Activated CD8-positive, alpha-beta memory T cell treated with anti-CD3 and anti-CD28 coated beads, Interleukin-2, amount 50 U/mL, for 24 hours (primary cell): ENCODE results near the gene TMEM43.

Experiments used
- DNase-seq: peaks from one replicate; pipeline ENCODE4 v3.0.0-alpha.2; 2020; ENCODE audit errors: extremely low read depth

TMEM43 gene

DNA sequence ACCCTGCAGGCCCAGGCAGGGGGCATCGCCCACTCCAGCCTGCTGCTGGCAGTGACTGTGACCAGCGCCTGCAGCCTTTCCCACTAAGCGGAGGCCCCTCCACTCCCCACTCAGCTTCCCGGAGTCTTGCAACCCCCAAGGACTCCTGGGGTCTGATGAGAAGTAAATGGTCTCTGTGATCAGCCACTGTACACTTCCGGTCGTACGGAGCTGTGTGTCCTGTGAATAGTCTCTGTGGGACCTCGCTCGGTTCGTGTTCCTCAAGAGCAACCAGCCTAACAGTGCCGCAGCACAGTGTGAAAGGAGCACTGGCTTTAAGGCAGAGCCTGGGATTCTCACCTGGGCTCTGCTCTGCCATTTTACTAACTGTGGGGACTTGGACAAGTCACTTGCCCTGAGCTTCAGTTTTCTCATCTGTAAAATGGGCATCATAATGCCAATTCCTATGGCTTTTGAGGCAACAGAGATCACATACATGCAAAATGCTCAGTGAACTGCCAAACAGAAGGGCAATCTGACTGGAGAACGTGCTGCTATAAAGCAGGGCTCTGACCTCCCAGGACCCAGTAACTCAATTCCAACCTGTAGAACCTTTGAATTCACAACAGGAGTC, 26.7 kb downstream of the TMEM43 start:
- no peak for DNase-seq

DNA sequence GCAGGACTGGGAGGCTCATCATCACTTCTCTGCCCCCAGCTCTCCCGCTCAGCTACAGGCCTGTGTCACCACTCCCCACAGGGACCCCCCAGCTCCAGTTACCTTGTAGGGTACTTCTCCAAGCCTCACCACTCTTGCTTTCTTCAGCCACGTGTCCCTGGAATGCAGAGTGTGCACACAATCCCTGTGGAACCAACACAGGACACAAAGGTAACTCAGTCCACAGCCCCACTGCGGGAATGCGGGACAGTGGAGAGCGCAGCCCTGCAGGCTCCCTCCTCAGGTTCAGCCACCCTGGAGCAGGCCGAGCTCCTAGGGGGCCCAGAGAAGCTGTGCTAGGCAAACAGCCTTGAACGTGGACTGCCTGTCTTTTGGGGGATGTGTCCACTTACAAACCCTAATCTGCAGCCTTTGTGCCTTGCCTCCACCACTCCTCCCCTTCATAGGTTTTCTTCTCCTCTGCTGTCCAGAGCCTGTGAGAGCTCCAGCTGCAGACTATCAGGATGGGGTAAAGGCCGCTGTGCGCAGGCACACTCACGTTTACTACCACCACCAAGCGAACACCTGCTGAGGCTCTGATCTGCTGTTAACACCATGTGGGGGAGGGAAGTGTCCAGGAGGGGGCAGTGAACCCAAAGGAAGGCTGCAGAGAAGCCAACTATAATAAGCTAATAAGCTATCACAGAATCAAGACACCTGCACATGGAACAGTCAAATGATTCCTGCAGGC, 27.5 kb downstream of the TMEM43 start:
- DNase-seq, result no peak

DNA sequence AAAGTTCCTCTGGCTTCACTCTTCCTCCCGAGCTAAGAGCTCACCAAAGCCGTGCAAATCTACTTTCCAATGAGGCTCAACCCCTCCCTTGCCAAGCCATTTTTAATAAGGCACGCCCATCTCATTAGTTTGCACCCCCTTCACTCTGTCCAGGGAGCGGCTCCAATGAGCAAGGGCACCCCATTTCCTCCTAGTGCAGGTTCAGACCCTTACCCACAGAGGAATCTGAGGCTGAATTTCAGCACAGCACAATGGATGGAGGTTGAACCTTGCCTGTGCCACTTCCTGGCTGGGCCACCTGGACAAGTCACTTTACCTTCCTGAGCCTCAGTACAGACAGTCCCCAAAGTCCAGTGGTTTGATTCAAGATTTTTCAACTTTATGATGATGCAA, 28.1 kb downstream of the TMEM43 start:
- no peak for DNase-seq

DNA sequence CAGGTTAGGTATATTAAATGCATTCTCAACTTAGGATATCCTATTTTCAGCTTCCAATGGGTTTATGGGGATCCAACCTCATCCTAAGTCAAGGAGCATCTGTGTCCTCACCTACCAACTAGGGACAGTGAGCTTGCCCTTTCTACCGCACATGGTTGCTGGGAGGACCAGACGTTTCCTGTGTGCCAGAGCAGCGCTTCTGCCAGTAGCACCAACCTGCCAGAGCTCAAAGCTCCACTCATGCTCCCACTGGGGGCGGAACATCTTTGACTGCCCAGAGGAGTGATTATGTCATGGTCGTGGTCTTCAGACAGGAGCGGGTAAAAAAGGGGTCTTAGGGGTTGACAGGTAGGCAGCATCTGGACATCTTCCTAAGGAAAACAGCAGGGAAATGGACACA, 28.8 kb downstream of the TMEM43 start:
- DNase-seq, result no peak

DNA sequence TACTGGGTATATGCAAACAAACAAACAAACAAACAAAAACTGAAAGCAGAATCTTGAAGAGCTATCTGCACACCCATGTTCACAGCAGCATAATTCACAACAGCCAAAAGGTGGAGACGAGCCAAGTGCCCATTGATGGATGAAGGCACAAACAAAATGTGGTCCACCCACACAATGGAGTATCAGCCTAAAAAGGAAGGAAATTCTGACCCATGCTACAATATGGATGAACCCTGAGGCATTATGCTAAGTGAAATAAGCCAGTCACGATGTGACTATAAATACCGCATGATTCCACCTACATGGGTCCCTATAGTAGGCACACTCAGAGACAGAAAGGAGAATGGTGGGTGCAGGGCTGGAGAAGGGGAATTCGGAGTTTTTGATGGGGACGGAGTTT, 29.4 kb downstream of the TMEM43 start:
- no peak for DNase-seq

DNA sequence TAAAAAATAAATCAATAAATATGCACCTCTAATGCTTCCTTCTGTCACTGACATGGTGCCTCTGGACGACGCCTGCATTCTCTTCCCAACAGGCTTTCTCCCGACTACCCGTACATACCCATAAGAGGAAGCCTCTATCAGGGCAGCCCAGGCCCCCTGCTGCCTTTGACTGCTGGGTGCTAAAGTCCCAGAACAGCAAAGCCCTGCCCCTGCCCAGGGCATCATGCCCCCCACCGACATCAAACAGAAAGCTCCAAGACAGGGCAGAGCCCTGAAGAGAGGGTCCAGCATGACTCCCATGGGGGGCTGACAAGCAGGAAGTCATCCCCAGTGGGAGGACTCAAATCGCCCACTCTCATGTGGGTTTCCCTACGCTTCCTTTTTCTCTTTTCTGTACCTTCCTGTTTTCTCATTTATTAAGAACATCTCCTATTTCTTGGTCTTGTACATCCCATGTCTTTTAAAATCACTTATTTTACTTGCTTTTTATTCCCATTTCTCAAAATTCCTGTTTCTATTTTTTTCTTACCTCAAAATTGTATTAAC, 30.1 kb downstream of the TMEM43 start:
- no peak for DNase-seq

DNA sequence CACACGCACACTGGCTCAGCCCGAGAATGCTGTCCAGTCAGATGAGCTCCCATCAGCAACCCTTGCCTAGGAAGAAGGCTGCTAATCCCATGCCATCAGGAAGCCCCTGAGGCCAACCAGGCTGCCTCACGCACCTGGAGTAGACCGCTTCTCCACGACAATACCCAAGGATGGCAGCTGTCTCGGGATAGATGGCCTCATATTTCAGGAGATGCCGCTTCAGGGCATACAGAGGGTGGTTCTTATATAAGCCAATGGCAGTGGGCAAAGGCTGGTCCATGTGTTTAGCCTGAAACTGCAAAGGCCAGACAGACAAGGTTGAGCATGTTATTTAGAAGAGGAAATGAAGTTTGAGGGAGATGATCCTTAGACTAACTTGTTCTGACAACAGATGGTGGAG, 31.3 kb downstream of the TMEM43 start:
- no peak for DNase-seq

DNA sequence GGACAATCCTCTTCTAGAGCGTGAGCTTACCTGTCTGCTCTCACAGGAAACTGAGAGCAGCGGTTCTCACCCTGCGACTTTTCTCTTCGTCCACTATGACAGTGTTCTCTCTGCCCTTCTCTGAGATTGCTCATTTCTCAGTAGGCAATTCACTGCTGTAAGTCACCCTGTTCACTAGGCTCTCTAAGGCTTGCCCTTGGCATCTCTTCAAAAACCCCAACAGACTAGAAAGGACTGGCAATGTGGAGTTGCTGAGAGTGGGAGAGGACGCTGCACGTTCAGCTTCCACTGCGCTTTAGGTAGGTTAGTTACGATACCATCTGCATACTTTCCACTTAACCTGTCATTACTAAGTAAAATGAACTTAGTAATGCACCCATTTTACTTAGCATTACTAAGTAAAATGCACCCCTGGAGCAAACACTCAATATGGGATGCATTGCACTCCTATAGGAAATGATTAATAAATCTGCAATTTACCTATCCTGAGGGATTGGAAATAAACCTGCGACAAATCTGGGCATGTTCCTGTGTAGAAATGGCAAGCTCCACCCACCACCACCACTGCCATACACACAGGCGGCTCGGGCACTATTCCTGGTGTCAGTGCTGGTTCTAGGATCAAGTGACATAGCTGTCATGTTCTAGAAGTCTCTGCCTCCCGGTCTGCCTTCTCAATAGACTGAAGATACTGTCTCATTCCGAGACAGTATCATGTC, 32.1 kb downstream of the TMEM43 start:
- no peak for DNase-seq

DNA sequence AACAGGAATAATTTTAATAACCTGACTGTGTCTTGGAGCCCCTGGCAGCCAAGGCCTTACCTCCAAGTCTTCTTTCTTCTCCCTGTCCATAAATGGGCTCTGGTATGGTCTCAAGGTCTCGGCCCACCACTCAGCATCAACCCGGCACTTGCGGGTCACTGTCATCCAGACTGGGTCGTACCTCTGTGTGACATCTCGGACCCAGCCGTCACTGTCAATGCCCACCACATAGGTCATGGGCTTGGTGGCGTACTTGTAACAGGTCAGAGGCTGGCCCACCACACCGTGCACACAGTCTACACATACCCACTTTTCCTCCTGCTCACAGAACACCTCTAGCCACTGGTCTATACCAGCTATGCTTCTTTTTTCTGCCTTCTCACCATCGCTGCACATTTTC, 33.1 kb downstream of the TMEM43 start:
- DNase-seq, result no peak

DNA sequence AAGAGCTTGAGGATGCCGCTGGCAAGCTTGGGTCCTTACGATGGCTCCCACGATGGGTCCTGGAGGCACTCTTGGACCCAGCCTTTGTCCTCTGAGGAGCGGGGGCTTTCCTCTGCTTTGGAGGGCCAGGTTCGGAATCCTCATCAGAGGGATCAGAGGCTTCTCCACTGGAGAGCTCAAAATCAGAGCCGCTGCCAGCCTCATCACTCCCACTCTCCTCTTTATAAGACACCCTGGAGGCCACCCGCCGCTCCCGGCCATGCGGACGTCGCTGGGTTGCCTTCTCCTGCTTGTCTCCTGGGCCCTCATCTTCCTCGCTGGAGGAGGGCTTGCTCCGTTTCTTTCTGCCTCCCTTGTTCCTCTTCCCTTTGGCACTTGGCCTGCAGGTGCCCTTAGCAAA, 33.5 kb downstream of the TMEM43 start:
- no peak for DNase-seq

DNA sequence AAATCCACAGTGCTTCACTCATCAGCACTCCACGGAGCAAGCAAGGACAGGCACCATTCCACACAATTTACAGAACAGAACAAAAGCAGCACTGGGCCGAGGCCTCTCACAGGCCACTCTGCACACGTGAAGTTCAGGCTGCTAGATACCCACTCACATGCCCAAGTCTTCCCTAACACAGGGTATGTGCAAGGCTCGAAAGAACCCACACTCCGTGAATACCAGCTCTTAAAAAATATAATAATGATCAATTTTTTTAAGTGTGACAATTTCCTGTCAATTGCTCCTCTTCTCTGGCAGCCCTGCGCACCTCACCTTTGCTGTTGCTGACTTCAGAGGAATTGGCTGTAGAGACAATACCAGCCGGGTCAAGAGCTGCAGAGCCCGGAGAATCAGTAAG, 34.6 kb downstream of the TMEM43 start:
- no peak for DNase-seq

DNA sequence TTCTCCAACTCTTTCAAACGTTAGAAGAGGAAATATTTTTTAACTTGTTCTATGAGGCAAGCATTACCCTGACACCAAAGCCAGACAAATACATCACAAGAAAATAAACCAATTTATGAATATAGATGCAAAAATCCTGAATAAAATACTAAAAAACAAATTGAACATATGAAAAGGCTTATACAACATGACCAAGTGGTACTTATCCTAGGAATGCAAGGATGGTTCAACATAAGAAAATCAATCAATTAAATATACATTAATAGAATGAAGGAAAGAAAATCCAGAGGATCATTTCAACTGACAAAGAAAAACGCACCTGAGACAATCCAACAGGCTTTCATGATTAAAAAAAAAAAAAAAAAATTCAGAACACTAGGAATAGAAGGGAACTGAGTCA, 36.4 kb downstream of the TMEM43 start:
- no peak for DNase-seq

DNA sequence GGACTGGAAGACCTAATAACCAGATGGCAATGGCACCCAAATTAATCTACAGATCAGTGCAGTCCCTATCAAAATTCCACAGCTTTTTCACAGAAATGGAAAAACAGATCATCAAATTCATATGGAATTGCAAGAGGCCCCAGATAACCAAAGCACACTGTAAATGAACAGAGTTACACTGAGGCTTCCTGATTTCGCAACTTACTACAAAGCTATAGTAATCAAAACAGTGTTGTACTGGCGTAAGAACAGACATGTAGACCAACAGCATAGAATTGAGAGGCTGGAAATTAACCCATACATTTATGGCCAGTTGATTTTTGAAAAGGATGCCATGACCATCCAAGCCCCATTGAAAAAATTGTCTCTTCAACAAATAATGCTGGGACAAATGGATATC, 37.3 kb downstream of the TMEM43 start:
- no peak for DNase-seq

DNA sequence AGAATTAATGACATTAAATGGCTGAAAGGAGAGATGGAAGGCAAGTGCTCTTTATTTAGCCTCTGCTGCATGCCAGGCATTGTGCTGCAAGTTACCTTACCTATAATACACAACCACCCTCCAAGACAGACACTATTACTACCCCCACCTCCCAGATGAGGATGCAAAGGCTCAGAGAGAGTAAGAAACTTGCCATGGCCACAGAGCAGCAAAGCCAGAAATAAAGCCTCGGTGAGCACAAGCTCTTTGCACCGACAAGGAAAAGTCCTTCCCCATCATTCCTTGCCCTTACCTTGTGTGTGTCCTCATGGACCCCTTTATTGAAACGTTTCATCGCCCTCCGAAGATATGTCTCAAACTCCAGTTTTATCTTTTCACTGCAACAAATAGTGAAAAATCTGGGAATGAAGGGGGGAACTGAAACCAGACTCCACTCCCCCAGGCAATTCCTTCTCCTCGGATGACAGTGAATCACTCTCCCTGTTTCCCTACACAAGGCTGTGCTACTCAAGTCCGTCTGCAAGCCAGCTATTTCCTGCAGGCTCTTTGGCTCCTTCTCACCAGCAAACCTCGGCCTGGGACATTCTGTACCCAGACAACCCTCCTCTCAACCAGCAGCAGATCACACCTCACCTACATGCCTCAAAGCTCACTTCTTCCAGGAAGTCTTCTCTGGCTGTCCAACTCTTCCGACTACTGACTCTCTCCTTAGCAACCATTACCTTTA, 42.2 kb downstream of the TMEM43 start:
- DNase-seq, result no peak

DNA sequence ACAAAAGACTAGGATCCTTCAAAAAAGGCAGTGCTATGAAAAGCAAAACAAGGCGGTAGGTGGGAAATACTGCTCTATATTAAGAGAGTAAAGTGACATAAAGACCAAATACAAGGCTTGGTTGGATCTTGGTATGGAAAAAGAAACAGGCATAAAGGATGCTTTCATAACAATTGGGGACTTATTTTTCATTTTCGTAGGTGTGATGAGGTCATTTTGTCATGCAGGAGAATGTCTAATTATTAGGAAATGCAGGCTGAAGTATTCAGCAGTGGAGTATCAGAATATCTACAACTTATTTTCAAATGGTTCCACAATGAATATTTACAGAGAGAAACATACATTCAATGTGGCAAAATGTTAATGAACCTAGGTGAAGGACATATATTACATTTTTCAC, 44.6 kb downstream of the TMEM43 start:
- no peak for DNase-seq

DNA sequence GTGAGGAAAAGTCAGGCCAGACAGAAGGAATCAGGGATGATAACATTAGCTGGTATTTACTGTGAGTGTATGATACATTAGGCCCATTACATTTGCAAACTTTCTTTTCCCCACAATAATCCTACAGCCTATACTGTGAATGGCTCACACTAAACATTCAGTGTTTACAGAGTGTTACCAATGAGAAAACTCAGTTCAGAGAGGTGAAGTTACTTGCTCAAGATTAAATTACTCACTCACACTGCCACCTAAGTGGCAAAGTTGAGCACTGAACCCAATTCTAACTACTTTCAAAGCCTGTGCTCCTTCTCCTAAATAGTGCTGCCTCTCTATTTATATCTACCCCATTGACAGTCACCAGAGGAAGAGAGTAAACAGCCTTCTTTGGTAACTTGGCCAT, 45.0 kb downstream of the TMEM43 start:
- no peak for DNase-seq

DNA sequence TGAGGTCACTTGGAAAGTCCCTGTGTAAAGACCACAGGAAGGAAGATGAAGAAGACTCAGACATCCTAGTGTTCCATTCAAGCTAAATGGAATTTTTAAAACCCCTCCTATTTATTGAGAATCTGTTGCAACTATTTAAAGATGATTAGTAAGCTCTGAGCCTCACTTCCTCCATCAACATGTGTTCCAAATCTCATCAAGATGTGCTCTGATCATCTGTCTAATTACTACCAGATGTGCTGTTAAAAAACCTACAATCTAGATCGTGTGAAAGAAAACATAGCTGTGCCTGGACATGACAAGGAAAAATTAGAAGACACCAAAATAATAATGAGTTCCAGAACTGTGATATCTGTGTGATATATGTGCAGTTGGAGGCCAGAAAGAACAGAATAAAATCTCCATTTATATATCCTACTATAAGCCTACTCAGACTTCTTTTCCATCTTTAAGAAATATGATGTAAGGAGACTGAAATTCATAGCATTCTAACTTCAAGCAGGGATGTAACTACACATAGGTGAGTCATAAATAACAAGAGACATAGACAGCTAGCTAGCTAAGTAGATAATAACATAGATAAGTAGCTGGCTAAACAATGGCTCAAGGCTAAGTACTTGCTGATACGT, 45.8 kb downstream of the TMEM43 start:
- DNase-seq, result no peak

DNA sequence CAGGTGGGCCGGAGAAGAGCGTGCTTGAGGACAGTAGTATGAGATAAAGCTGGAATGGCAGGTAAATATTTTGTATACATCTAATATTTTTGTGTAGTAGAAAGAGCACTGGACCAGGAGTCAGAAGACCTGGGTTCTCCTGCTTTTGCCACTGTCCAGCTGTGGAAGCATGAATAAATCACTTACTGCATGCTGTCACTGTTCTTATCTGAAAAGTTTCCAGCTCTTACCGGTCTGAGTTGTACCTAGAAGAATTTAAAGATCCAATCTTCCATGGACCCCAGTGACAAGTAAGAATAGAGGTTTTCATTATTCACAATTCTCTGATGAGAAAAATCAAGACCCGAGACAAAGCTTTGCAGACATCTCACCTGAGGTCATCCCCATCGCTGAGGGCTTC, 47.6 kb downstream of the TMEM43 start:
- no peak for DNase-seq

DNA sequence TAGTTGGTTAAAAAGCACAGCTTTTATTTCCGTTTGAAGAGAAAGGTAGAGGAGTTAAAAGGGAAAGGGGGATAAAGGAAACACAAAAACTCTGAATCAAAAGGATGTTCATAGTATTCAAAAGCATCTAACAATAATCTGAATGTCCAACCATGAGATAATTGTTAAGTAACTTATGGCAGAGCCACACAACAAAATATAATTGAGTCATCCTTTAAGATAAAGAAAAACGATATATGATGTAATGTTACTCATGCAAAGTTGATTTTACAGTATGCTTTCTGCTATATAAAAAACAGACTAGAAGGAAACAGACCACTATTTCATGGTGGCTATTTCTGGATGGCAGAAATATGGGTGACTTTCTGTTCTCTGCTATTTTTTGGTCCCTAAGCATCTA, 49.6 kb downstream of the TMEM43 start:
- DNase-seq, result no peak

DNA sequence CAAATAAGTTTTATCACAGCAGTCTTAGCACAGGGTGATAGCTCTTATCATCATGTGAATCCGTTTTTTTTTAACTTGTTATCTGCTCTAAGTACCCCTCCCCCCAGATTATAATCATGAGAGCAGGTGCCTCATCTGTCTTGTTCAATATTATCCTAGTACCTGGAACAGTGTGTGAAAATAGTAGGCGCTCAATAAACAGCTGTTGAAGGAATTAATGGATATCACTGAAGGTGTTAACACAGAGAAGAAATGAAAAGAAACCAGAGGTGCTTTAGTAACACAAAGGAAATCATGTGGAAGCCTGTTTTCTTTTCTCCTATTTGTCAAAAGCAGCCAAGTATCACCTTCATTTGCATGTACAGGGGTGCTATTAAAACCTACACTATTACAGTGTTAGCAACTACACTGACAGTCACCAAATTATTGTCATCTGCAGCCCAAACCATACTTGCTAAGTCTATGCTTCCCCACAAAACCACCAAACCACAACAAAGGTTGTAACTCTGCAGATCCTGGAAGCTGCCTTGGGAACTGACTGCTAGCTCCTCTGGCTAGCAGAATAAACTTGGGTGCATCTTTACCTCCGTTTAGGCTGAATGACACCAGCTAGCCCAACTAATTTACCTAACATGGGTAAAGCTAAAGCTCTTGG, 50.7 kb downstream of the TMEM43 start:
- peak; percentile 20 for DNase-seq

DNA sequence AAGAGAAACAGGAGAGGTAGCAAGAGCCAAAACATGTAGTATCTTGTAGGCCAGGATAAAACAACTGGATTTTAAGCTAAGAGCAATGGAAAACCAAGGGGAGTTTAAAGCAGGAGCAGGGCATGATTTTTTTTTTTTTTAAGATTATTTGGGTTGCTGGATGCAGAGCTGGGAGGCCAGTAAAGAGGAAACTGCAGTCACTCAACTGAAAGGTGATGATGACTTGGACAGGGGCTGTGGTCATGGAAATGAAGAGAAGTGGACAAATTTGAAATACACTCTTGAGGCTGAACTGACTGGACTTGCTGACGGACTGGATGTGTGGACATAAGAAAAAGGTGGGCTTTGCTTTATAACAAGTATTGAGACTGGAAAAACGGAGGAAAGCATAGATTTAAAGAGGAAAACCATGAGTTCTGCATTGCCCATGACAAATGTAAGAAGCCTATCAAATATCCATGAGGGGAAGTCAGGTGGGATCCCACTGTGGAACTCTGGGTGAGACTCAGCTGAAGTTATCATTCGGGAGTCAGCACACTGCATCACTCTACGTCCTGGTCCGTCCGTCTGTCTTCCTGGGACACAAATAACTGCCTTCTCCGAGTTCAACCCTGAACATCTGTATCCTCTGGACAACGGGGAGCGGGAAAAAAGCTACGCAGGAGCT, 52.9 kb downstream of the TMEM43 start:
- DNase-seq, result no peak
